GM18519 (cell line): ENCODE results near the gene KRTAP12-4.
"Not testable (repeated sequence)": the region's sequence is repeated elsewhere in the genome, so short reads cannot be mapped to it uniquely, and the experiment has no call there.

ENCODE experiments used
- ATAC-seq: cut with Tn5 transposase; IDR thresholded peaks from one replicate; pipeline ENCODE4 v1.9.1; 2021; ENCODE audit warnings: mild to moderate bottlenecking, moderate library complexity; ENCODE audit not compliant: unreplicated experiment, low FRiP score

The KRTAP12-4 gene

DNA sequence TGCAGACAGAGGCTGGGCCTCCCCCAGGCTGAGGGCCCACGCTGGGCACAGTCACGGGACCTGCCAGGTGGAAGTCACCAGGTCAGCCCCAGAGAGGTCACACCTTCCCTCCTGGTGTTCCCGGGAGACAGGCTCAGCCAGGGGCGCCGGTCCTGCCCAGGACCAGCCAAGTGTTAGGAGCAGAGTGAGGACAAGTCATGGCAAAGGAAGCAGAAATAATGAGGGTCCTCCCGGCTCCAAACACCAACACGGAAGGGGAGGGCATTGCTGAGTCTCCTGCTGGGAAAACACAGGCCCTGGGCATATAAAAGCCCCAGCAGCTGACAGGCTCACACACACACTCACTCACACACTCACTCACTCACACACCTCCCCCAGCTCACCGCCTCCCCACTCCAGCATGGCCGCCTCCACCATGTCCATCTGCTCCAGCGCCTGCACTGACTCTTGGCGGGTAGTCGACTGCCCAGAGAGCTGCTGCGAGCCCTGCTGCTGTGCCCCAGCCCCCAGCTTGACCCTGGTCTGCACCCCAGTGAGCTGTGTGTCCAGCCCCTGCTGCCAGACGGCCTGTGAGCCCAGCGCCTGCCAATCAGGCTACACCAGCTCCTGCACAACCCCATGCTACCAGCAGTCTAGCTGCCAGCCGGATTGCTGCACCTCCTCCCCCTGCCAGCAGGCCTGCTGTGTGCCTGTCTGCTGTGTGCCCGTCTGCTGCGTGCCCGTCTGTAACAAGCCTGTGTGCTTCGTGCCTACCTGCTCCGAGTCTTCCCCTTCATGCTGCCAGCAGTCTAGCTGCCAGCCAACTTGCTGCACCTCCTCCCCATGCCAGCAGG lies 17.2 kb downstream of the KRTAP12-4 start, which contains the start of gene KRTAP10-10:
TSS of gene KRTAP10-10 (plus strand) at position 339 of the 833 bp plus-strand sequence. CDS start at position 401, 62 bp downstream.
- ATAC-seq = no peak

DNA sequence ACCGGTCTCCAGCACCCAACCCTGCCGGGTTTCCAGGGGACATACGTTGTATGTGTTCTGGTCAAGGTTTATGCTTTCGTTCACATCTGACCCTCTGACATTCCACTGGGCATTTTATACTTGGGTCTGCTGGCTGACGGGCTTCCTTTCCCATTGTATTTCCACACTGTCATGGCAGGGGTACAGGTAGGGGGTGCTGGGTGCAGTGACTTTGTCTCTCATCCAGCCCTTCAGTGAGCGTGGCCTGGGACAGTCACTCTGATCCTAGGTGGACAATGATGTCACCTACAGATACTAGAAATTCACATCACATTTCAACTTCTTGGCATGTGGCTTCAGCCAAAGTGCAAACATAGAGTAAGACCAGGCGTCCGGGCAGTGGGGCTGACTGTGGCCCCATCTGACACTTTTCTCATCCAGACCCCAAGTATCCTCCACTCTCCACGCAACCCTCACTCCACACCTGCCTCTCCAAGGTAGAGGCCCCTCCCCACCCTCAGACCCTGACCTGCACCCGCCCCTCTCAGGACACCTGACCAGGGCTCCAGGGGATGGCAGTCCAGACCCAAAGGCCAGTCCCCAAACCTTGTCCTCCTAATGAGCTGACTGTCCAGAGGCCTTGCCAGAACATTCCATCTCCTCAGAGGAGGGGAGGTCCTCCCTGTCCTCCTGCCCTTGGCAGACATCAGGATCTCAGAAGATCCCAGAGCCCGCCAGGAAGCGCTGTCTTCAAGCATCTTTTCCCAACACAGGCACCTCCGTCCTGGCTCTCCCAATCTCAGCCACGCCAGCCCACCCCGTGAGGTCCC lies 18.0 kb downstream of the KRTAP12-4 start:
- ATAC-seq = no peak

DNA sequence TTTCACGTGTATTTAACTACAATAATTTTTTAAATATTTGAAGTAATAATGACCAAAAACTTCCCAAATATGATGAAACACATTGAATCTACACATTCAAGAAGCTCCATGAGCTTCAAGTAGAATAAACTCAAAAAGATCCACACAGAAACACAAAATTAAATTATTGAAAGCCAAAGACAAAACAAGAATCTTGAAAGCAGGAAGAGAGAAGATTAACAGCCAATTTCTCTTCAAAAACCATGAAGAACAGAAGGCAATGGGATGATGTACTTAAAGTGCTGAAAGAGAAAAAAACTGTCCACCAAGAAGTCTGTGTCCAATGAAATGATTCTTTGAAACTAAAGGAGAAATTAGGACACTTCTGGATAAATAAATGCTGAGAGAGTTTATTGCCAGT lies 22.4 kb downstream of the KRTAP12-4 start:
- ATAC-seq = no peak

DNA sequence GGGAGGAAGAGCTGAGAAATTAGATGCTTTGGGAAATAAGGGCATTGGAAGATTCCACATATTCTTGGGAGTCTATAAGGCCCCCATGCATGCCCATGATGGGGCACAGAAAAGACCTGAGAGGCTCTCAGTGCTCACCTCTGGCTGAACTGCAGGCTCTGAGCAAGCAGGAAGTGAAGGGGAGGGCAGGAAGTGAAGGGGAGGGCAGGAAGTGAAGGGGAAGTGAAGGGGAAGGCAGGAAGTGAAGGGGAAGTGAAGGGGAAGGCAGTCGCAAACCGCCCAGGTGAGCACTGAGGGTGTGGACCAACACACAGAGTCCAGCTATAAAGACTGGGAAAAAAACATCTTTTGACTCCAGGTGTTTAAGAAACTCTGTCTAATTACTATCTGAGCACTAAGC lies 24.0 kb downstream of the KRTAP12-4 start:
- ATAC-seq = no peak

DNA sequence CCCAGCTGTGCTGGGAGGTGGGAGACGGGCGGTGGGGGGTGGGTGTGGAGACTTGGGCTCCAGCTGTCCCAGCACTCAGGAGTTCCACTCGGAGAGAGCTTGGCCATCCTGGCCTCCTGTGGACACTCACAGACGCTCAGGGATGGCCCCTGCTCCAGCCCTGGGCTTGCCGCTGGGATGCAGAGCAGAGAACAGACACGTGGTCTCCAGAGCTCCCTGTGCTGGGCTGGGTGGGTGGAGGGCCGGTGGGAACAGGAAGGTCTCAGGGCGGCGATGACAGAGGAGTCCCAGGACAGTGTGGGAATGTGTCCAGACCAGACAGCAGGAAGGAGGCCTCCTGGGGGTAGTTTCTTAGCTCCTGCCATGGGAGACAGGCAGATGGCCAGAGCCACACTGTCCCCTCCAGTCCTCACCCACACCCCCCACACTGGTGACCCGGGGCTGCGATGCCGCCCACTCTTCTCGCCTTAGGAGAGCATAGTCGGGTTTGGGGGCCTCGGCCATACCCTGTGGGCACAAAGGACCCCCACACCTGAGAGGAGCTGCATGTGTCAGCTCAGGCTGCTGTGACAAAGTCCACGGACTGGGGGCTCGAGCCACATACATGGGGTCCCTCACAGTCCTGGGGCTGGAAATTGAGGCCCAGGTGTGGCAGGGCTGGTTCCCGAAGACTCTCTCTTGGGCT lies 25.6 kb downstream of the KRTAP12-4 start:
- no peak for ATAC-seq

DNA sequence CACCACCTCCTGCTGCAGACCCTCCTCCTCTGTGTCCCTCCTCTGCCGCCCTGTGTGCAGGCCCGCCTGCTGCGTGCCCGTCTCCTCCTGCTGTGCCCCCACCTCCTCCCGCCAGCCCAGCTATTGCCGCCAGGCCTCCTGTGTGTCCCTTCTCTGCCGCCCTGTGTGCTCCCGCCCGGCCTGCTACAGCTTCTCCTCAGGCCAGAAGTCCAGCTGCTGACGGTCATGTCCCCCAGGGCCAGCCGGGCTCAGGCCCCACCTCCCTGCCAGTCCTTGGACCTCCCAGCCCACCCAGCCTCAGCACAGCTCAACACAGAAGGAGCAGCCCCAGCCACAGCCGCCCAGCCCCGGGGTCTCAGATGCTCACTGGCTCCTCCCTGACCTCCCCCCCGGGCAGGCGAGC lies 26.6 kb downstream of the KRTAP12-4 start:
- ATAC-seq = not testable (repeated sequence)

DNA sequence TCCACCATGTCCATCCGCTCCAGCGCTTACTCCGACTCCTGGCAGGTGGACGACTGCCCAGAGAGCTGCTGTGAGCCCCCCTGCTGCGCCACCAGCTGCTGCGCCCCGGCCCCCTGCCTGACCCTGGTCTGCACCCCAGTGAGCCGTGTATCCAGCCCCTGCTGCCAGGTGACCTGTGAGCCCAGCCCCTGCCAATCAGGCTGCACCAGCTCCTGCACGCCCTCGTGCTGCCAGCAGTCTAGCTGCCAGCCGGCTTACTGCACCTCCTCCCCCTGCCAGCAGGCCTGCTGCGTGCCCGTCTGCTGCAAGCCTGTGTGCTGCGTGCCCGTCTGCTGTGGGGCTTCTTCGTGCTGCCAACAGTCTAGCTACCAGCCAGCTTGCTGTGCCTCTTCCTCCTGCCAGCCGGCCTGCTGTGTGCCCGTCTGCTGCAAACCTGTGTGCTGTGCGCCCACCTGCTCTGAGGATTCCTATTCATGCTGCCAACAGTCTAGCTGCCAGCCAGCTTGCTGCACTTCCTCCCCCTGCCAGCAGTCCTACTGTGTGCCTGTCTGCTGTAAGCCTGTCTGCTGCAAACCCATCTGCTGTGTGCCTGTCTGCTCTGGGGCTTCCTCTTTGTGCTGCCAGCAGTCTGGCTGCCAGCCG lies 27.2 kb downstream of the KRTAP12-4 start:
- ATAC-seq = not testable (repeated sequence)

DNA sequence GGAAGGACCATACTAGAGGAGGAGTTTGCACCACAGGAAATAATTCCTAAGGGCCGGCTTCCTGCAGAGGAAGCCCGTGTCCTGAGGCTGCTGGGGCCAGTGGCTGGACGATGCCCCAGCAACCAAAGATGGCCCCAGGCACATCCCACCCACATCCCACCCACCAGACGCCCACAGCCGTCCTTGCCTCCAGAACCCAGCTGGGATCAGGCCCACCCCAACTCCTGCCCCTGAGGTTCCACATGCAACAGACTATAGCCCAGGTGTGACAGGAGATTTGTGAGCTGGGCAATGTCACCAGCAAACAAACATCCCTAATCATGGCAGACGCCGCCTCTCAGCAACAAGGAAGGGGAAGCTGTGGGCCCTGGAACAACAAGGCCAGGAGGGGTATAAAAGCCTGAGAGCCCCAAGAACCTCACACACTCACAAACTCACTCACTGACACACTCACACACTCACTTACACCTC lies 27.8 kb downstream of the KRTAP12-4 start, which contains the start of gene KRTAP10-9:
TSS of gene KRTAP10-9 (plus strand) at position 421 of the 471 bp plus-strand sequence. CDS start 79 bp downstream, outside the sequence.
- no peak for ATAC-seq

DNA sequence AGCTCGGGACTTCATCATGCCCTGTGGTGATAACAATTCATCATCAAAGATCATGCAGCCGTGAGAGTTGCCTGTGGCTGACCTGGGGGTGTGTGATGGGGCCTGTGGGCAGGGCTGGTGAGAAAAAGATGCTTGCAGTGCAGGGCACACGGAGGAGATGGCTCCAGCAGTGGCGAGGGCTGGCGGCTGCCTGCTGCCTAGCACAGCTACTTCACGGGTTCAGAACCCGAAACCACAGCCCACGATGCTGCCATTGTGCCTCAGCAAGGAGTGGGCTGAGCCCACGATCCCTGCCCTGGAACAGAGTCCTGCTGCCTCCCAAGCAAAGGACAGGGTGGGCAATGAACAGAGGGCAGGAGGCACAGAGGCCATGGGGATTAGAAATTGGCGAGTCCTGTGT lies 28.2 kb downstream of the KRTAP12-4 start:
- no peak for ATAC-seq

DNA sequence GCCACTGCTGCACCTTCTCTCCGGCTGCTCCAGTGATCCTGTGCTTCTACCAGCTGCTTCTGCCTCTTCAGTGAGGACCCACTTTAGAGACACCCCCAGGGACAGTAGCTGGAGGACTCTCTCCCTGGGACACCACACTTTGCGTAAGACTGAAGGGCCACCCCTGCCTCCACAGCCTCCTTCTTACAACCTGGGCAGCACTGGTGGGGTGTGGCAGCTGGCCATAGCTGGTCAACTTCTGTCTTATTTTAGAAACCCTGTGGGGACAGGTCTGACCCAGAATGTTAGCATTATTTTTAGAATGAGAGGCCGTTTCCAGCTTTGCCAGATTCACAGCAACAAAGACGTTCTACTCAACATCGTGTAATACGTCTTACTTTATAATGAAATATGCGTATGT lies 28.7 kb downstream of the KRTAP12-4 start:
- no peak for ATAC-seq

DNA sequence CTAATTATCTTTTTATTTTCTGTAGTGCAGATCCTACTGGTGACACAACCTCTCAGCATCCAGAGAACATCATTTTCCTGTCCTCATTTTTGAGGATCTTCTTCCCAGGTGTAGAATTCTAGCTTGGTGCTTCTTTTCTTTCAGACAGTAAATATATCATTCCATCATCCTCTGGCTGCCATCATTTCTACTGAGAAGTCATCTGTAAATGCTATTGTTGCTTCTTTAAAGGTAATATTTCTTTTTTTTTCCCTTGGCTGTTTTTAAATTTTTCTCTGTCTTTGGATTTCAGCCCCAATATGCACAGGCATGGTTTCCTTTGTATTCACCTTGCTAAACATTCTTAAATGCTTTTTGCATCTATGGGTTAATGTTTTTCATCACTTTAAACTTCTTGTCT lies 30.9 kb downstream of the KRTAP12-4 start:
- no peak for ATAC-seq

DNA sequence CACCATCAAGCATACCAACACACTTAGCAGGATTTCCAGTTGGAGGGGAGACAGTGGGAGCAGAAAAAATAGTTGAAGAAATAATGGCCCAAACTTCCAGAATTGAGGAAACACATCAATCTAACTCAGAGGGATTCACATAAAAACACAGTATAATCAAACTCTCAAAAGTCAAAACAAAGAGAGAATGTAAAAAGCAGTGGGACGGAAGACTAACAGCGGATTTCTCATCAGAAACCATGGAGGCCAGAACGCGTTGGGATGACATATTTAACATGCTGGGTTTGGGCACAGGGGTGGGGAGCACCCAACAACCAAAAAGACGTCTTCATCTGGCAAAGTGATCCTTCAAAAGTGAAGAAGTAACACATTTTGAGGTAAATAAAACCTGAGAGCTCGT lies 34.6 kb downstream of the KRTAP12-4 start:
- ATAC-seq = no peak

DNA sequence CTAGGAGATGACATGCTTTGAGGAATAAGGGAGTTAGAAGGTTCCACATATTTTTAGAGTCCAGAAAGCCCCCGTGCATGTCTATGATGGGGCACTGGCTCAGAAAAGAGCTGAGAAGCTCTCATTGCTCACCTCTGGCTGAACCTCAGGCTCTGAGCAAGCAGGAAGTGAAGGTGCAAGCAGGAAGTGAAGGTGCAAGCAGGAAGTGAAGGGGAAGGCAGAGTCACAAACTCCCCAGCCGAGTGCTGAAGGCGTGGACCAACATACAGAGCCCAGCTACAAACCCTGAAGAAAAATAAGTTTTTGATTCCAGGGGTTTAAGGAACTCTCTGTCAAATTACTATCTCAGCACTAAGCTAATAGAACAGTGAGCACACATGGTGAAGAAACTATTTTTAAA lies 35.5 kb downstream of the KRTAP12-4 start:
- no peak for ATAC-seq

DNA sequence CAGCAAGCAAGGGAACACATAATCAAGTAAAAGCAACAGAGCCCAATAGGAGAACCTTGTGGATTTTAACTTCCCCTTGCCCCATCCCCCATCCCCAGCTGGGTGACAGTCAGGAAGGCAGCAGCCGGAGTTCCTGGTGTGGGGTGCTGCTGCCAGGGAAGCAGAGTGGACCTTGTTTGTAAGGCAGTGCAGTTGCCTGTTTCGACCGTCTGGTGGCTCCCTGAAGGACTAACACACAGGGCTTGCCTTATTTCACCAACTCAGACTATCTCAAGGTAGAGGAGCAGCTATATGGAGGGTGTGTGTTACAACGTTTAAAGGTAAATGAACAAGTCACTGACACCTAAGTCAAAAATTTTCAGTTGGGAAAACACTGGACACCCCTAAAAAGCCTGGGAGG lies 36.0 kb downstream of the KRTAP12-4 start:
- ATAC-seq = no peak

DNA sequence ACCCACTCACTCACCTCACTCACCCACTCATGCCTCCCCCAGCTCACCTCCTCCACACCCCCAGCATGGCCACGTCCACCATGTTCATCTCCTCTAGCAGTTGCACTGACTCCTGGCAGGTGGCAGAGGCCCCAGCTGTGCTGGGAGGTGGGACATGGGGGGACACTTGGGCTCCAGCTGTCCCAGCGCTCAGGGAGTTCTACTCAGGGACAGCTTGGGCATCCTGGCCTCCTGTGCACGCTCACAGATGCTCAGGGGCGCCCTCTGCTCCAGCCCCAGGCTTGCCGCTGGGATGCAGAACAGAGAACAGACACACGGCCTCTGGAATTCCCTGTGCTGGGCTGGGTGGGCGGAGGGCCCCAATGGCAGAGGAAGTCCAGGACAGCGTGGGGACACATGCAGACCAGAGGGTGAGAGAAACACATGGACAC lies 37.4 kb downstream of the KRTAP12-4 start:
- ATAC-seq = no peak

DNA sequence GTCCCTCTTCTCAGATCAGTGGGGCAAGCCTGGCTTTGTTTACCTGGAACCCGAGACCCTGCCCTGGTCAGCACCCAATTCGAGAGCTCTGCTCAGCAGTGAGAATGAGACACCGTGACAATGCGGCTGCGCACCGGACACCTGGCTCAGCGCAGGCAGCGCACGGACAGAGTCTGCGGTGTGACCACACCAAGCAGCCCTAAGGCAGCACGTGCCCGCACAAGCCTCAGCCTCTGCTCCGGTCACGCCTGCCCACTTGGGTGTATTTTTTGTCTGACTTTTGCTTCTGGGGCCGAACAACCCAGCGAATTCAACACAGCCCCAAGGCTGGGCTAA lies 37.9 kb downstream of the KRTAP12-4 start:
- ATAC-seq = no peak

DNA sequence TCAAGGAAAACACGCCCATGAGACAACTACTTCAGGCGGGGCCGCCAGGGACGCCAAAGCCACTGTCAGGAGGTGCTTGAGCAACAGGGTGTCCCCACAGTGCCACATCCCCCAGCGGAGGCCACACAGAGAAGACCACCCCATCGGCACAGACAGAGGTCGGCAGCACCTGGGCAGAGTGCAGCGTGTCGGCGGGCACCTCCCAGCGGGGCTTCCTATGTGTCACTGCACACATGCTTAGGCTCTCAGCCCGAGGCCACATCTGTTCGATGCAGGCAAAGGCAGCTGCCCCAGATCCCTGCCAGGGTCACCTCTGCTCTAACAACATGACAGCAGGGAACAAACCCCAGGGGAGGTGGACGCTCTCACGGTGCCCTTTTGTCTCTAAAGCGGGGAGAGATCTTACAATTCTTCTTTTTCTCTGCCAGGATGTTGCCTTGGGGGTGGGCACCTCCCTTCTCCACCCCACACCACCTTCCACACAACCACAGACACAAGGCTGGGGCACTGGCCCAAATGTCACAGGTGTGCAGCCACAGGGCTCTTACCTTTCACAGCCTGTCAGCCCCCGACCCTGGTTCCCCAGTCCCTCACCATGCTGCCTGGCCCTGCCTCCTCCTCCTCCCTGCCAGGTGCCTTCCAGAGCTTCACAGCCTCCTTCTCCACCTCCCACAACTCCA lies 38.4 kb downstream of the KRTAP12-4 start:
- ATAC-seq = no peak

DNA sequence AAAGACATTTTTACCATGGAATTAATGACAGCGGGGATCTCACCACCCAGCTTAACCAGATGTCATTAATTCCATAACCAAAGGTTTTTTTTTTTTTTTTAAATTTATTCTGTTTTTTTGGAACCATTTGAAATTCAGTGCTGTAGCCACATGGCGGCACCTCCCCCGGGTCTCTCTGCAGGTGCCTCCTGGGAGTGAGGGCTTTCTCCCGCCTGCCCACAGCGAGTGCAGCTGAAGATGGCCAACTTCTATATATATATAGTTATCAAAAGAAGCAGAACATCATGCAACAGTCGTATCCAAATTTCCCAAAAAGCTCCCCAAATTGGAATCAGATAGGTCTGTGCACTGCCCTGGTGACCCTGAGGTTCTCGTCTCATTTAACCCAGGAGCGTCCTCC lies 39.0 kb downstream of the KRTAP12-4 start:
- no peak for ATAC-seq

DNA sequence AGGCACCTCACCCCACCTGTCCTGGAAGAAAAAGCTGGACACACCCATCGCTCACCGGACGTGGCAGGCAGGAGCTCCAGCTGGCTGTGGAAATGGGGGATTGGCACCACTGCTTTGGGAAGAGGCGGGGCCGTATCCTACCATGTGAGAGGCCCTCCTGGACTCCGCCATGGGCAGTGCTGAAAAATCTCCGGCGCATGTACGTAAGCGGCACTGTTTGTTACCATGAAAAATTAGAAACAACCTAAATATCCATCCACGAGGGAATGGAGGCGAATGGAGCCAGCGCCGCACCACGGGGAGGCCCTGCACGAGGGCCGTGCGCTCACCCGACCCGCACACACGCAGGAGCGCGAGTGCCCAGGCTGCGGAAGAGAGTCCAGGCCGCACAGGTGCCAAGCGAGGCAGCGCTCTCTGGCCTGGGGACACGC lies 39.5 kb downstream of the KRTAP12-4 start:
- ATAC-seq = no peak

DNA sequence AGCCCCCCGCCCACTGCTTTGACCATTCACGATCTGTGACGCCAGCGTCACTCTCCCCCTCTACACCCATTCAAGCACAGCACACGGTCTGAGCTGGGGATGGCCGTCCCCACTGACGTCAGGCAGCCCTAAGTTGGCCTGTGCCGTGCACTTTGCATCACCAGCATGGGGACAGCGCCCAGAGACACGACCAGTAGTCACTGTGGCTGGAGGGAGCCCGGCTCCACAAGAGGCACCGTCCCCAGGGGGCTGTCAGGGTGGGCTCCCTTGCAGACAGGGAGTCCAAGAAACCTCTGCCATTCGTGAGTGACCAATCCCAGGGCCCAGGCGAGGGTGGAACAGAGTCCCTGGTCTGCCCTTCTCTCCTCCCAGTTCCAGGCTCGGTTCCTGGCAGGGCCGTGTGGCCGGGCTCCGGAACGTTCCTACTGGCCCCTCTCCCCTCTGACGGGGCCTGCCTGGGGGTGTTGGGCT lies 40.3 kb downstream of the KRTAP12-4 start:
- ATAC-seq = no peak
